OCI-LY3 (cell line): ENCODE results near the gene SNN.

Source experiments
- H2AFZ ChIP-seq: fragments of 200-600, 300-600 bp; shearing (Covaris generic); 2 replicates; pipeline ENCODE4 v1.6.0; 2014; ENCODE audit warnings: antibody characterized with exemption, low read depth, low read length
- H3K27ac ChIP-seq: fragments of 200-600, 300-600 bp; sonication (generic); 2 replicates; pipeline ENCODE4 v1.5.1; 2014; ENCODE audit warnings: mild to moderate bottlenecking, low read length, moderate library complexity, mixed read lengths
- H3K27me3 ChIP-seq: fragments of 200-600, 300-600 bp; sonication (generic); 2 replicates; pipeline ENCODE4 v1.6.1; 2014; ENCODE audit warnings: low read depth, low read length, mixed read lengths
- H3K36me3 ChIP-seq: fragments of 200-600, 300-600 bp; sonication (generic); replicated peaks from 2 replicates; pipeline ENCODE3; 2014; ENCODE audit warnings: low read depth, low read length, mixed read lengths
- H3K4me1 ChIP-seq: fragments of 300-600, 200-600 bp; sonication (generic); 2 replicates; pipeline ENCODE4 v1.6.1; 2014; ENCODE audit warnings: low read length, mixed read lengths
- H3K4me2 ChIP-seq: fragments of 200-600, 300-600 bp; sonication (generic); 2 replicates; pipeline ENCODE4 v1.6.1; 2014; ENCODE audit warnings: low read length, mixed read lengths
- H3K4me3 ChIP-seq: fragments of 300-600, 200-600 bp; sonication (generic); 2 replicates; pipeline ENCODE4 v1.5.1; 2014; ENCODE audit warnings: antibody characterized with exemption, mild to moderate bottlenecking, low read length, moderate library complexity
- H3K79me2 ChIP-seq: fragments of 300-600, 200-600 bp; shearing (Covaris generic); 2 replicates; pipeline ENCODE4 v1.6.1; 2014; ENCODE audit warnings: mild to moderate bottlenecking, low read length, mixed read lengths
- H3K9ac ChIP-seq: fragments of 300-600, 200-600 bp; shearing (Covaris generic); 2 replicates; pipeline ENCODE4 v1.6.0; 2014; ENCODE audit warnings: mild to moderate bottlenecking, low read length, moderate library complexity
- H3K9me3 ChIP-seq: fragments of 200-600, 300-600 bp; shearing (Covaris generic); 2 replicates; pipeline ENCODE4 v1.6.1; 2014; ENCODE audit warnings: low read length, mixed read lengths; ENCODE audit not compliant: insufficient read depth
- H4K20me1 ChIP-seq: fragments of 200-600, 300-600 bp; sonication (generic); 2 replicates; pipeline ENCODE4 v1.6.1; 2016; ENCODE audit warnings: low read length, mixed read lengths; ENCODE audit not compliant: insufficient read depth
- EZH2phosphoT487 ChIP-seq: fragments of 200-600 bp; shearing (Covaris generic); IDR thresholded peaks from 2 replicates; pipeline ENCODE4 v1.6.1; 2018; ENCODE audit warnings: antibody characterized with exemption, mixed run types, low read depth
- TF ChIP-seq, protein P1 (sequence below): fragments of 200-600, 300-600 bp; sonication (generic); IDR thresholded peaks from 2 replicates; pipeline ENCODE4 v1.5.1; 2014; ENCODE audit warnings: antibody characterized with exemption, low read length, low read depth

Gene SNN

DNA sequence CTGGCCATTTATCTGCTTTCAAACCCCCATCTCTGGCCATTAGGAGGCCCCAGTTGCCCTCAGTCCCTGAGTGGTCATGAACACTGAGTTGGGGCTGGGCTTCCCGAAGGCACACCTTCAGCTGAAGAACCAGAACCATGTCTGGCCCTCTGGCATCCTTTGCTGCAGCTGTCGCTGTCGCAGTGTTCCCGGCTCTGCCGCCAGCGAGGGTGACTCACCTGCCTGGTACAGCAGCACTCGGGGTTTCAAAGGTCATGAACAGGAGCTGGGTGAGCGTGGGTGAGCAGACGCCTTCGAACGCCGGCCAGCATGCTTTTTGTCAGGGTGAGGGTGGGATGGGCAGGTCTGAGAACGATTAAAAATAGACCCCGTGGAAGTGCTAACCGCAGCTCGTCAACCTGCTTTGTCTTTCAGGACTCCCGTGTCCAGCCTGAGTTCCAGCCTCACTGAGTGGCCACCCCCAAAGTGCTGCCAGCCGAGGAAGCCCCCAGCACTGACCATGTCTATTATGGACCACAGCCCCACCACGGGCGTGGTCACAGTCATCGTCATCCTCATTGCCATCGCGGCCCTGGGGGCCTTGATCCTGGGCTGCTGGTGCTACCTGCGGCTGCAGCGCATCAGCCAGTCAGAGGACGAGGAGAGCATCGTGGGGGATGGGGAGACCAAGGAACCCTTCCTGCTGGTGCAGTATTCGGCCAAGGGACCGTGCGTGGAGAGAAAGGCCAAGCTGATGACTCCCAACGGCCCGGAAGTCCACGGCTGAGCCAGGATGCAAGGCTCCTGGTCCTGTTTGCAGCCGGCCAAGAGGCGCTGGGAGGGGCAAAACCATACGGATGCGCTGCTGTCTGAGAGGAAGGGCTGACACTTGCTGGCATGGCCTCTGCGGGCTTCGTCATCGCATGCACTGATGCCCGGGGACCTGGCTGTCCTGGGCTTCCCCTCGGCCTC is 7.6 kb downstream of the SNN start:
- Histone ChIP-seq H3K4me2 (no peak overlapping the region), H3K4me1 (peaks cover 60% of the 10 kb centered on the region), H3K9me3 (no peaks in the 10 kb centered on the region), H3K4me3 (no peak overlapping the region), H2AFZ (no peak overlapping the region), H3K79me2 (peaks cover 92% of the 10 kb centered on the region), H3K36me3 (peaks cover 62% of the 10 kb centered on the region), H3K27me3 (no peaks in the 10 kb centered on the region), H3K9ac (no peak overlapping the region), H4K20me1 (peaks cover 99% of the 10 kb centered on the region), H3K27ac (no peak overlapping the region)
- TF ChIP-seq, protein P1, sequence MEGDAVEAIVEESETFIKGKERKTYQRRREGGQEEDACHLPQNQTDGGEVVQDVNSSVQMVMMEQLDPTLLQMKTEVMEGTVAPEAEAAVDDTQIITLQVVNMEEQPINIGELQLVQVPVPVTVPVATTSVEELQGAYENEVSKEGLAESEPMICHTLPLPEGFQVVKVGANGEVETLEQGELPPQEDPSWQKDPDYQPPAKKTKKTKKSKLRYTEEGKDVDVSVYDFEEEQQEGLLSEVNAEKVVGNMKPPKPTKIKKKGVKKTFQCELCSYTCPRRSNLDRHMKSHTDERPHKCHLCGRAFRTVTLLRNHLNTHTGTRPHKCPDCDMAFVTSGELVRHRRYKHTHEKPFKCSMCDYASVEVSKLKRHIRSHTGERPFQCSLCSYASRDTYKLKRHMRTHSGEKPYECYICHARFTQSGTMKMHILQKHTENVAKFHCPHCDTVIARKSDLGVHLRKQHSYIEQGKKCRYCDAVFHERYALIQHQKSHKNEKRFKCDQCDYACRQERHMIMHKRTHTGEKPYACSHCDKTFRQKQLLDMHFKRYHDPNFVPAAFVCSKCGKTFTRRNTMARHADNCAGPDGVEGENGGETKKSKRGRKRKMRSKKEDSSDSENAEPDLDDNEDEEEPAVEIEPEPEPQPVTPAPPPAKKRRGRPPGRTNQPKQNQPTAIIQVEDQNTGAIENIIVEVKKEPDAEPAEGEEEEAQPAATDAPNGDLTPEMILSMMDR, result no peak
- no peak for TF ChIP-seq EZH2phosphoT487

DNA sequence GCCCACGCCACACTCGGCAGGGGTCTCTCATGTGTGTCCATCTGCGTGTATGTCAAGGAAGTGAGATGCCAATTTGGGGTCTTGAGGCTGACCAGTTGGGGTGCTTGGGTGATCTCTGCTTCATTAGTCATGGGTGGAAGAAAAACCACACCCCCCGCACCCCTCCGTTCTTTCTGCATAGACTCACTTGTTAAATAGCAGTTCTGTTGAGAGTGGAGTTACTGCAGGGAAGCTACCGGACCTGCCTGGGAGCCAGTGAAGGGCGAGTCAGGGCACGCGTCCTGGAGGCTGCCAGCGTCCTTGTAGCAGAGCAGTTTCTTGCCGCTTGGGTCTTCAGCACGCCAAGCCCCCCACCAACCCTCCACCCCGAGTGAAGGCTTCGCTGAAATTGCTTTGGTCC is 8.5 kb downstream of the SNN start:
- peaks cover 56% of the 10 kb centered on the region for H3K36me3 ChIP-seq
- peaks cover 99% of the 10 kb centered on the region for H4K20me1 ChIP-seq
- no peak overlapping the region for H3K27ac ChIP-seq
- no peaks in the 10 kb centered on the region for H3K27me3 ChIP-seq
- H3K79me2 ChIP-seq, result peaks cover 92% of the 10 kb centered on the region
- H3K4me2 ChIP-seq, result no peak overlapping the region
- no peak overlapping the region for H3K4me3 ChIP-seq
- no peak overlapping the region for H2AFZ ChIP-seq
- peaks cover 60% of the 10 kb centered on the region for H3K4me1 ChIP-seq
- TF ChIP-seq, protein P1, result no peak
- no peak for TF ChIP-seq EZH2phosphoT487
- no peaks in the 10 kb centered on the region for H3K9me3 ChIP-seq
- H3K9ac ChIP-seq, result no peak overlapping the region

DNA sequence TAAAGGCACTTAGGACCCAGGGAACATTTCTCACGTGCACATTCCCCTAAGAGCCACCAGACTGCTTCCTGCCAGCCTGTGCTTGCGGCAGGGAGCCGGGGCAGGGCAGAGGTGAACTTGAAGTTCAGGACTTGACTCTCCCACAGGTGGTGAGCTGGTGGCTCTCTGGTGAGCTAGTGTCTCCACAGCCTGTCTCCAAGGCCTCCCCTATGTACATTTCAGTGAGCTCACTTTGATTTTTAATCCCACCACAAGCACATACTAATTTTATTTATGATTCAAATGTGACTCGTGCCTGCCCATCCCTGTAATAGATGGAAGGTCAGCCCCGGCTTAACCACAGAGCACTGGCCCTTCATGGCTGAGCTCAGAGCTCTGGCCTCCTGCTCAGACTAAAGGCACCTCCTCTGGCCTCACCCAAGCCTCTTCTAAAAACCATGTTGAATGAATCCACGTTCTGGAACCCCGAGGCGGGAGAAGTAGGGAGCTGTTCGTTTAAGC is 9.2 kb downstream of the SNN start:
- no peaks in the 10 kb centered on the region for H3K9me3 ChIP-seq
- H3K79me2 ChIP-seq, result peaks cover 91% of the 10 kb centered on the region
- no peak overlapping the region for H3K9ac ChIP-seq
- H3K4me3 ChIP-seq, result no peak overlapping the region
- H3K27me3 ChIP-seq, result no peaks in the 10 kb centered on the region
- TF ChIP-seq, protein P1, result no peak
- no peak for TF ChIP-seq EZH2phosphoT487
- peaks cover 99% of the 10 kb centered on the region for H4K20me1 ChIP-seq
- peaks cover 51% of the 10 kb centered on the region for H3K36me3 ChIP-seq
- H2AFZ ChIP-seq, result no peak overlapping the region
- H3K27ac ChIP-seq, result peak overlapping the region; percentile 52
- no peak overlapping the region for H3K4me2 ChIP-seq
- H3K4me1 ChIP-seq, result peaks cover 60% of the 10 kb centered on the region
